H54 (cell line): Measurements from ENCODE around the gene NAXE.
A peak's percentile ranks its signal among the peaks of the same experiment; 100 is the strongest.
"Not testable (repeated sequence)": the region's sequence is repeated elsewhere in the genome, so short reads cannot be mapped to it uniquely, and the experiment has no call there.

ENCODE experiments used
- DNase-seq: peaks from one replicate; pipeline ENCODE4 v3.0.0; 2011; ENCODE audit warnings: low spot score, mixed read lengths; ENCODE audit not compliant: insufficient read length
- FAIRE-seq: peaks from 3 replicates; lab custom pipeline; 2011; peaks lifted over from hg19 to GRCh38; lab: Jason Lieb, UNC
- POLR2A ChIP-seq: IDR thresholded peaks from 2 replicates; pipeline ENCODE4 v1.6.1; 2011; ENCODE audit warnings: low read depth, mild to moderate bottlenecking, low read length

The NAXE gene

DNA sequence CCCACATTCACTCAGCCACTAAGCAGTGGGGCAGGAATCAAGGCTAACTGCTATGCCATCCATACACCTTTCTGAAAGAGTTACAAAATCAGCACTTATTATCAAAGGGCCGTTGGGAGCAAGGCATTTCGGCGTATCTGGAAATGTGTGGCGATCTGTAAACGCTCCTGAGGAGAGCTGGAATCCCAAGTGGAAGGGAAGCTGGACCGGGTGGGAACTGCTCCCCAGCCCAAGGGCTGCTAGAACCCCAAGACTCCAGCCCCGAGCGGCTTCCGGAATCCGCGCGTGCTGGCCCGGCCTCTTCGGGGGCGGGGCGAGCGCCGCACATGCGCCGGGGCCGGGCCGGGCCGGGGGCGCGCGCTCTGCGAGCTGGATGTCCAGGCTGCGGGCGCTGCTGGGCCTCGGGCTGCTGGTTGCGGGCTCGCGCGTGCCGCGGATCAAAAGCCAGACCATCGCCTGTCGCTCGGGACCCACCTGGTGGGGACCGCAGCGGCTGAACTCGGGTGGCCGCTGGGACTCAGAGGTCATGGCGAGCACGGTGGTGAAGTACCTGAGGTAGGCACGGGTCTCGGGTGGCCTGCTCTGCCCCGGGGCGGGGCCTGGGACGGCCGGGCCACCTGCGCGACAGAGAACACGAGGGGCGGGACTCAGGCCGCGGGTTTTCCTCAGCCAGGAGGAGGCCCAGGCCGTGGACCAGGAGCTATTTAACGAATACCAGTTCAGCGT, at the start of gene NAXE:
Gene NAXE, plus strand, starts transcription at position 345 of the 726 bp plus-strand sequence. Its CDS starts 29 bp downstream, at position 374.
- DNase-seq (peak; percentile 91), FAIRE-seq (no peak)
- TF ChIP-seq POLR2A = peak; percentile 90

DNA sequence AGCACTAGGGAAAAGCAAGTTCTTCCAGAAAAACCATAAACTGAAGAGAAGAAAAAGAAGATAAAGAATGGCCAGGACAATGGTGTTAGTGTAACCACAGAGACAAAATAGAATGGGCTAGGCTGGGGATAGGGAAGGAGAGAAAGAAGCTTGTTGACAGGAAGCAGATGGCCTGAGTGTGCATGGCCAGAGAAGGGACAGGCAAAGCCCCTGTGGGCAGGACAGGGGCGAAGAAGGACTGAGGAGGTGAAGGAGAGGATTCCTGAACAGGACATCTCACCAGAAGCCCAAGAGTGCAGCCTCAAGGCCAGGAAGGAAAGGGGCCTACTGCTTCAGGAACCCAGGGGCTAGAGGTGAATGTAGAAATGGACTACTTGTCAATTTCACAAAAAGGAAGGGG, 48.5 kb upstream of the NAXE start:
- FAIRE-seq = no peak
- no peak for TF ChIP-seq POLR2A

DNA sequence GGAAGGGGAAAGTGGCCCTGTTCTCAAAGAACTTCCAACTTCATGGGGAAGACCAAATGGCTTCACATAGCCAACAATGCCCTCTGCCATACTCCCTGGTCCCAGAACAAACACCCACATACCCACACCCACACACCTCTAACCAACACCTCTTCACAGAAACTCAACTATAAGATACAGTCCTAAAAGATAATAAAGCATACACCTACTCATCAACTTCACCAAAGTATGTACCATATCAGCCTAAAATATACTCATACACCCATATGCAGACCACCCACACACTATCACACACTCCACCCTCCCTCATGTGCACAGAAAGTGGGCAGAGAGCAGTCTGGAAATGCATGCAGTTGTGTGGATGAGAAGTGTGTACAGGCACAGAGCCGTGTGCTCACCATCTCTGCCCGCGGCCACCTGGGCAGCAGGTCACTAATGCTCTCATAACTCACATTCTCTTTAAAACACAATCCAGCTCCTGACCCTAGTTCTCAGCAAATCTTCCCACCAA, 46.9 kb upstream of the NAXE start:
- FAIRE-seq (no peak), DNase-seq (no peak)
- TF ChIP-seq POLR2A = no peak

More for the DNA sequence above, 48.5 kb upstream of the NAXE start:
- DNase-seq = no peak

DNA sequence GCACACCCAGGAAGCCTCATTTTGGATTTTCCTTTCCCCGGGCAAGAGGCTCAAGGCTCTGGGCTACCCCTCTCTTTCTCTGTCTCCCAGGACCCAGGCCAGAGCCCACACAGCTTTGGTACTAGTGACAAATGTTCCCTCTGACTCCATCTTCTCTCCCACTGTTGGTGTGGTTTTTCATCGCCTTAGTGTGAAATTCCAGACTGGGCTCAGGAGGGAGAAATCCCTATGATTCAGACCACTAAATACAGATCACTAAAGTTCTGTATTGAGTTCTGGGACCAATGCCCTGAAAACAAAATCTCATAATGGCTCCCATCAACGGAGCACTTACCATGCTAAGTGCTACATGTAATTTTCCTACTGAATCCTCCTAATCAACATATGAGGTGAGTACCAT, 45.3 kb upstream of the NAXE start:
- TF ChIP-seq POLR2A = no peak
- DNase-seq (no peak), FAIRE-seq (no peak)

DNA sequence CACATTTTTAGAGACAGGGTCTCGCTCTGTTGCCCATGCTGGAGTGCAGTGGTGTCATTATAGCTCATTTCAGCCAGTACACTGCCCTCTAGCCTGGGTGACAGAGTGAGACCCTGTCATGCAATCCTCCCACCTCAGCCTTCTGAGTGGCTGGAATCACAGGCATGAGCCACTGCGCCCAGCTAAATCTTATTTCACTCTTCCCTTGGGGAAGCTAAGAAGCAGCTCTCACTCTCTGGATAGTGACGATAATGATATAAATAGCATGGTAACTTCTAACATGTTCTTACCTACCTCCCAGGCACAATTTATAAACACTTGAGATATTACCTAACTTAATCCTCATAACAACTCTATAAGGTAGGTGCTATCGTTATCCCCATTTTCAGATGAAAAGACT, 44.1 kb upstream of the NAXE start:
- no peak for DNase-seq
- no peak for TF ChIP-seq POLR2A
- FAIRE-seq = no peak

DNA sequence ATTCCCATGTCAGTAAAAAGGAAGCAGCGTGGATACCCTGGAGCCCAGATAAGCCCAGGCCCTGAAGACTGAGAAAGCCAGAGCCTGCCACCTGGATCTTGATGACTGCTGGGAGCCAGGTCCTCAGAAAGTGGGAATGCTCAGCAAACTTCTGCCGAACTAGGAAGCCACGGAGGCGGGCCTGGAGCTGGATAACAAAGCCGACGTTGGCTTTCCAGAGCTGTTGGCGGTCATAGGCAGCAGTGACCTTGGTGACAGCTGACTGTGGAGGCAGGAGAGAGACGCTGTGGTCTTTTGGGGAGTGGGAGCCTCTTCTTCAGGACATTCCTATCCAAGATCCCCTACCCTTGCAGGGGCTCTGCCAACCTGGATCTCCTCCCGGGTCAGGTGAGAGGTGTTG, 43.6 kb upstream of the NAXE start:
- TF ChIP-seq POLR2A = no peak
- FAIRE-seq (no peak), DNase-seq (no peak)

DNA sequence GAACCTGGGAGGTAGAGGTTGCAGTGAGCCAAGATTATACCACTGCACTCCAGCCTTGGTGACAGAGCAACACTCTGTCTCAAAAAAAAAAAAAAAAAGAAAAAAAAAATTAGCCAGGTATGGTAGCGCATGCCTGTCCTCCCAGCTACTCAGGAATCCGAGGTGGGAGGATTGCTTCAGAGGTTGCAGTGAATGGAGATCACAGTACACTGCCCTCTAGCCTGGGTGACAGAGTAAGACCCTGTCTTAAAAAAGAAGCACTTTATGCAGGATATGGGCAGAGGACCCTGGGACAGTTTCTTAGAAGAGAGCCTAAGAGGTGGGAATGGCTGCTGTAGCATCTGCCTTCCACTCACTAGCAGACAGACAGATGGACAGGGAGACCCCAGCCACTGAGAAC, 42.2 kb upstream of the NAXE start:
- DNase-seq (no peak), FAIRE-seq (no peak)
- no peak for TF ChIP-seq POLR2A

DNA sequence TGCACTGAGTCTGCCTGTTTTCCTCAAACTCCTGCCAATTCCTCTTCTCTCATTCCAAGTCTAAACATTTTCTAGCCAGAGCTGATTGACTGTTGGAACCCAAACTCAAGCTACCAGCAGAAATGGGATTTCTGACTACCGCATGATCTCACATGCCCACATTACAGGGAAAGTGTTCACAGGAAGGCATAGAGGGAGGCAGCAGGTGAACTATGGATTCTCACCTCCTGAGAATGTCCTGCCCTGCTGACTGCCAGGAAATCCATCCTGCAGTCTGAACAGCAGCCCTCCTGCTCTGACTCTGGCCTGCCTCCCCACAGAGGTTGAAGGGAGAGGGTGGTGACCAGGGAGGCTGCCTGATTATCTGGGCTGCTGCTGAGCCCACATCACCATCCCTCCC, 41.7 kb upstream of the NAXE start:
- FAIRE-seq = no peak
- no peak for DNase-seq
- TF ChIP-seq POLR2A = no peak

DNA sequence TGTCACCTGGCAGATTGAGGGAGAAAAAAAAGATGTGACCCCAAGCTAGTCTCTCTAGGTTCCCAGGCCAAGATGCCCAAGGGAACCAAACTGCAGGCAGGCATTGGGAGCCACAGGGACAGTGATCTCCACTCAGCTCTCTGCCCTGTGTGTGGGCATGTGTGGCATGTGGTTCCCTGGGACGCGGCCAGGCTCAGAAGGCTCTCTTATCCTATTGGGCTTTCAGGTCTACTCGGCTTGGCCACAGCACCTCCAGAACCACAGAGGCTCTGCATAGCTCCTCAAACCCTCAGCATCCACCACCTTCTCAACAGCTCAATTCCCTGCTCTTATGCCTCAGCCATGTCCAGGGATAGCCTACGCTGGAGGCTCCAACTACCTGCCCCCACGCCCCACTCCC, 41.2 kb upstream of the NAXE start:
- no peak for TF ChIP-seq POLR2A
- no peak for DNase-seq
- FAIRE-seq = no peak

DNA sequence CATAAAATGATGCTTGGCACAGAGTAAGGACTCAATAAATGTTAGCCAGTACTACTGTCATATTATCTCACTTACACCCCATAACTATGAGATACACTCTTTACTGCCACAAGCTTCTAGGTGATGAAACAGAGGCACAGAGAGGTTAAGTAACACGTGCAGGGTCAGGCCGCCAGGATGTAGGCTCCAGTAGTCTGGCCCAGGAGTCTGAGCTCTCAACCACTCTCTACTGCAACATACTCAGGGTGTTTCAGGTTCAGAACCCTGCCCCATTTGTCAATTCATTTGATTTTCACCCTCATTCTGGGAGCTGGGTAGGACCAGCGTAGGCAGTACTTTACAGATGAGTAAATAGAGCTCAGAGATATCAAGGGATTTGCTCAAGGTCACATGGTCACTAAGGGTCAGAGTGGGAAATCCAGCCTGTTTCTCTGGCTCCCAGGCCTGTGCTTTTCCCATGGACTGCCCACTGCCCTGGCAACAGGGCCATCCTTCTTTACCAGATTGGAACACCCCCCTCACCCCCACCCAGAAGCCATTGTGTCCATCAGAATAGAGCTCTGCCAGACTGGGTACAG, 40.4 kb upstream of the NAXE start:
- FAIRE-seq = no peak
- no peak for TF ChIP-seq POLR2A
- no peak for DNase-seq

DNA sequence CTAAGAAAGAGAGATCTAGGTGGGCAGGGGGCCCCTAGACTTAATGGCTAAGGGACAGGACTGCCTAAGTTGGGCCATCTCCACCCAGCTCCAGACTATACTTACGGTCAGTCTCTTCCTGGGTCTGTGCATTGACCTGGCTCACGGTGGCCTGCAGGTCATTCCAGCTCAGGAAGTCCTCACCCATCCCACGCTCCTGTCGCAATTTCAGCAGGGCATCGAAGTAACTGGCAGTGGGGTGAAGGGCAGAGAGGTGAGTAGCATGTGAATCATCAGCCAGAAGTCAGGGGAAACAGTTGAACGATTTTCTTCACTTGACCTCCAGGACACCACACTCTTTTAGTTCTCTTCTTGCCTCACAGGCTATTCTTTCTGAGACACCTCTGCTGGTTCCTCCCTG, 39.7 kb upstream of the NAXE start:
- DNase-seq (peak; percentile 86), FAIRE-seq (peak; percentile 50)
- TF ChIP-seq POLR2A = no peak

DNA sequence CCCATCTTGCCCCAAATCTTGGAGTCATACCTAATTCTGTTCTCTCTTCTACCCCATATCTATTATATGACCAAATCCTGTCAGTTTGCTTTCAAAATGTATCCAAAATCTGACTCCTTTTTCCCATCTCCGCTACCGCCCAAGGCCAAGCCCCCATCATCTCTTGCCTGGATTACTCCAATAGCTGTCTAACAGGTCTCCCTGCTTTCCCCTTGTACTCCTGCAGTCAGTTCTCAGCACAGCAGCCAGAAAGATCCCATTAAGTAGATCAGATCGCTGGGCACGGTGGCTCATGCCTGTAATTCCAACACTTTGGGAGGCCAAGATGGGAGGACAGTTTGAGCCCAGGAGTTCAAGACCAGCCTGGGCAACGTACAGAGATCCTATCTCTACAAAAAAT, 39.1 kb upstream of the NAXE start:
- no peak for TF ChIP-seq POLR2A
- FAIRE-seq (no peak), DNase-seq (no peak)

DNA sequence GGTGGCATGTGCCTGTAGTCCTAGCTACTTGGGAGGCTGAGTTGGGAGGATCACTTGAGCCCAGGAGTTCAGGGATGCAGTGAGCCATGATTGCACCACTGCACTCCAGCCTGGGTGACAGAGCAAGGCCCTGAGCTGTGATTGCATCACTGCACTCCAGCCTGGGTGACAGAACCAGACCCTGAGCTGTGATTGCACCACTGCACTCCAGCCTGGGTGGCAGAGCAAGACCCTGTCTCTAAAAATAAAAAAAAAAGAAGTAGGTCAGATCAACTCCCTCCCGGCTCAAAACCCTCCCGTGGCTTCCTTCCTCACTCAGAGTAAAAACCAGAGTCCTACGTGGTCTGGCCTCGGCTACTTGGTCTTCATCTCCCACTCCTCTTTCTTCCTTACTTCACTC, 38.6 kb upstream of the NAXE start:
- not testable (repeated sequence) for DNase-seq, FAIRE-seq

DNA sequence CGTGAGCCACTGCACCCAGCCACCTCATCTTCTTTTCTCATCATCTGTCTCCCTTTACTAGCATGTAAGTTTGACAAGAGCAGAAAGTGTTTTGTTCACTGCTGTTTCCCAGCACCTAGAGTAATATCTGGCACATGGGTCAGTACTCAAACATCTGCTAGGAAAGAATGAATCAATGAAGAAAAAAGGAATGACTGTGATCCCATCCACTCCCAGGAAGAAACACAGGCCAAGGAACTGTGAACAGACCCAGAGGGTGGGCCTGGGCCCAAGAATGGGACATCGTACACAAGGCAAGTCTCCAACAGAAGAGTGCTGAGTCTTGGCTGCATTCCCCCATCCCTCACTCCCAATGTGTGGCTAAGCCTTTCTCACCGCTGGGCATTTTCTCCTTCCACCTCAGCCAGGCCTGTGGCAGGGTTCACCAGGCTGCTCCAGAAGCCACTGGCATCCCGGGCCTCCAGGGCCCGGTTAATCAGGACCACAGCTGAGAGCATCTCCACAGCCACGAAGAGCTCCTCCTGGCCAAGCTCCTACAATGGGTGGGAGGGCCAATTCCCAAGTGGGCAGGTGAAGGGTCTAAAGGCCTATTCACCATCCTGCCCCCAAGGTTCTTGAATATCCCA, 37.6 kb upstream of the NAXE start:
- no peak for TF ChIP-seq POLR2A
- DNase-seq = no peak
- no peak for FAIRE-seq

DNA sequence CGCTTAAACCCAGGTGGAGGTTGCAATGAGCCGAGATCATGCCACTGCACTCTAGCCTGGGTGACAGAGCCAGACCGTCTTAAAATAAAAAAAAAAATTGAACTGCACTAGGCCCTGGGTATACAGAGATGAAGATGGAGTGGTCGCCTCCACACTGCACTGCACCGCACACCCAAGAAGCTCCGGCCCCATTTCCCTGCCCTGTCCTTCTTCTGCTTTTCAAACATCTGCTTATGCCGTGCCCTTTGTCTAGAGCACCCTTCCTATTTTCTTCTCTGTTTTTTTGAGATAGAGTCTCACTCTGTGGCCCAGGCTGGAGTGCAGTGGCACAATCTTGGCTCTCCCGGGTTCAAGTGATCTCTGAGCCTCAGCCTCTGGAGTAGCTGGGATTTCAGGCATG, 36.6 kb upstream of the NAXE start:
- TF ChIP-seq POLR2A = no peak
- no peak for DNase-seq
- no peak for FAIRE-seq
